Endothelial cell of umbilical vein (primary cell): ENCODE measurements around the gene FAM186B.

Experiments used
- EZH2 ChIP-seq: IDR thresholded peaks from 2 replicates; pipeline ENCODE4 v1.6.1; 2012; ENCODE audit warnings: borderline replicate concordance, low read depth, mild to moderate bottlenecking, moderate library complexity, low read length, inconsistent platforms; ENCODE audit not compliant: severe bottlenecking
- POLR2A ChIP-seq: IDR thresholded peaks from 2 replicates; pipeline ENCODE4 v1.6.1; 2012; ENCODE audit warnings: low read depth, mild to moderate bottlenecking, control low read depth, low read length
- TF ChIP-seq, protein P1 (sequence below), 2 donors: IDR thresholded peaks; 1 replicate in 1 of 2; 2 replicates in 1 of 2; pipeline ENCODE4 v1.5.1; 2011; ENCODE audit warnings: low read length in 2 of 2, mild to moderate bottlenecking in 2 of 2, moderate library complexity in 2 of 2, control low read depth in 1 of 2, inconsistent platforms in 1 of 2, low read depth in 1 of 2; ENCODE audit not compliant: insufficient read depth in 1 of 2; ENCODE audit errors: extremely low read depth in 1 of 2
- TF ChIP-seq, protein P2 (sequence below): IDR thresholded peaks from 2 replicates; pipeline ENCODE4 v1.6.1; 2011; ENCODE audit not compliant: insufficient read depth, insufficient read length

DNA sequence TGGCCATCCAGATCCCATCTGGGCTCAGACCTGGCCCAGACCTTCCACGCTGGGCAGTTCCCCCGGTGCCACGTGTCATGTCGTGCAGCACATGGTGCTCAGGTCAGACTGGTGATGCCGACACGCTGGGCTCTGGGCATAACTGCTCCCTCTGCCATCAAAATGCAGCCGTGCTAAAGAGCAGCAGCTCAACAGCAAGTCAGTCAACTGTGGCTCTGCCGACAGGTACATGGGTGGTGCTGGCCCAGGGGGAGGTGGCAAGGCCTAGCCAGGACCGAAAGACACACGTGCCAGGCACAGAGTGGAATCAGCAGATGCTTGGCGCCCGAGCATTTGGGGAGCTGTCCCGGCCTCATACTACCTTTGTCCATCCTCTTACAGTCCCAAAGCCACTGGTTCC, 39.1 kb downstream of the FAM186B start:
- TF ChIP-seq, protein P1, sequence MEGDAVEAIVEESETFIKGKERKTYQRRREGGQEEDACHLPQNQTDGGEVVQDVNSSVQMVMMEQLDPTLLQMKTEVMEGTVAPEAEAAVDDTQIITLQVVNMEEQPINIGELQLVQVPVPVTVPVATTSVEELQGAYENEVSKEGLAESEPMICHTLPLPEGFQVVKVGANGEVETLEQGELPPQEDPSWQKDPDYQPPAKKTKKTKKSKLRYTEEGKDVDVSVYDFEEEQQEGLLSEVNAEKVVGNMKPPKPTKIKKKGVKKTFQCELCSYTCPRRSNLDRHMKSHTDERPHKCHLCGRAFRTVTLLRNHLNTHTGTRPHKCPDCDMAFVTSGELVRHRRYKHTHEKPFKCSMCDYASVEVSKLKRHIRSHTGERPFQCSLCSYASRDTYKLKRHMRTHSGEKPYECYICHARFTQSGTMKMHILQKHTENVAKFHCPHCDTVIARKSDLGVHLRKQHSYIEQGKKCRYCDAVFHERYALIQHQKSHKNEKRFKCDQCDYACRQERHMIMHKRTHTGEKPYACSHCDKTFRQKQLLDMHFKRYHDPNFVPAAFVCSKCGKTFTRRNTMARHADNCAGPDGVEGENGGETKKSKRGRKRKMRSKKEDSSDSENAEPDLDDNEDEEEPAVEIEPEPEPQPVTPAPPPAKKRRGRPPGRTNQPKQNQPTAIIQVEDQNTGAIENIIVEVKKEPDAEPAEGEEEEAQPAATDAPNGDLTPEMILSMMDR (IDR thresholded peaks at IDR 0.05; ENCODE audit: extremely low read depth in 1 of 2, insufficient read depth in 1 of 2, low read depth in 1 of 2, low read length in 2 of 2), result no peak
- TF ChIP-seq POLR2A, result no peak
- TF ChIP-seq EZH2, result no peak
- TF ChIP-seq, protein P2, sequence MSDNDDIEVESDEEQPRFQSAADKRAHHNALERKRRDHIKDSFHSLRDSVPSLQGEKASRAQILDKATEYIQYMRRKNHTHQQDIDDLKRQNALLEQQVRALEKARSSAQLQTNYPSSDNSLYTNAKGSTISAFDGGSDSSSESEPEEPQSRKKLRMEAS, result no peak
